Measurements from ENCODE around the gene SYNGR3. TPM values are rescaled to one million over a fixed set of nuclear protein-coding genes. Genes with fewer than 3 reads are reported as not detected.
A peak's percentile ranks its signal among the peaks of the same experiment; 100 is the strongest.

The SYNGR3 gene
- total and polyA plus RNA-seq, 12 donors: 0.54 to 10.9 (median 2.8) TPM; not detected in 2

DNA sequence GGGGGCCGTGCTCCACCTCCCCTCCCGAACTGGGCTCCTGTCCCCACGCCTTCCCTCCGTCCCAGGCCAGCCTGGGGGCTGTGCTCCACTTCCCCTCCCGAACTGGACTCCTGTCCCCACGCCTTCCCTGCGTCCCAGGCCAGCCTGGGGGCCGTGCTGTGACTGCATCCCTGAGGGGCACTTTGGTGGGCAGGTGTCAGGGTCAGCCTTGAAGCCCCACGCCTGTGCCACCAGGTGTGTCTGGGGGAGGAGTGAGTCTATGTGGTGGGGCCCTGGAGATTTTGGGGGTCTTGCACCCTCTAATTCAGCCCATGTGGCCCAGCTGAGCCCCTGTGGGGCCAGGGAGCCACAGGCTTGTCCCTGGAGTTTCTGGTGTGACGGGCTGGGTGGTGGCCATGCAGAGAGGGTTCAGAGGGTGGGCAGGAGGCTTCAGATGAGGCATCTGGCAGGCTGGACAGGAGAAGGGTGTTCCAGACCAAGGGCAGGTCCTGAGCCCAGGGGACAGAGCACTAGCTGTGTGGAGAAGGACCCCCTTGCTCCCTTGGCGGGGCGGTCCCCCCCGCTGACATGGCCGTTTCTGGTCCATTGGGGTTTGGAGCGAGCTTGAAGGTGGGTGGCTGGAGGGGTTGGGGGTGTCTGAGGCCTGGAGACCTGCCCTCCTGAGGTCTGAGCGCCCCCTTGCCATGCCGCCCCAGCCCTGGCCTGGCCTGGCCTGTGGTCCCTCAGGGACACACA lies 45.1 kb downstream of the SYNGR3 start:
- no peaks in the 10 kb centered on the region for H3K27me3 ChIP-seq
- no peaks in the 10 kb centered on the region for H3K36me3 ChIP-seq (replicated peaks in 1 of 2)
- intact Hi-C loops (cut with DNase I): no loop called here
- H3K27ac ChIP-seq: peak overlapping the region in 3 of 5 donors; percentile 37 to 90 (median 74)
- 57 to 78% (median 63%) methylated on average over 11 to 16 of the region's 17 CpGs for WGBS, 4 donors
- no peaks in the 10 kb centered on the region for H3K9me3 ChIP-seq (replicated peaks in 1 of 3)
- no peak for DNase-seq
- TF ChIP-seq POLR2A (IDR thresholded peaks at IDR 0.05) (no peak), CTCF (IDR thresholded peaks at IDR 0.05) (no peak)
- no peak overlapping the region for H3K4me3 ChIP-seq
- peaks cover 9 to 63% of the 10 kb centered on the region in 2 donors for H3K4me1 ChIP-seq (replicated peaks in 1 of 2)

GRCh38 chr16:2035431-2036199 lies 45.8 kb downstream of the SYNGR3 start:
- intact Hi-C loops (cut with DNase I): no loop called here
- TF ChIP-seq POLR2A (IDR thresholded peaks at IDR 0.05) (no peak), CTCF (IDR thresholded peaks at IDR 0.05) (no peak)
- DNase-seq: peak in 2 of 7 donors; percentile 26 to 71
- Histone ChIP-seq H3K27me3 (no peaks in the 10 kb centered on the region), H3K36me3 (replicated peaks in 1 of 2) (no peaks in the 10 kb centered on the region), H3K4me1 (replicated peaks in 1 of 2) (peaks cover 9 to 69% of the 10 kb centered on the region in 2 donors), H3K4me3 (peak overlapping the region in 1 of 4 donors; percentile 10), H3K9me3 (replicated peaks in 1 of 3) (no peaks in the 10 kb centered on the region), H3K27ac (peak overlapping the region in 4 of 5 donors; percentile 37 to 90 (median 60))
- WGBS, 4 donors: 51 to 75% (median 67%) methylated on average over 8 to 34 of the region's 34 CpGs

DNA sequence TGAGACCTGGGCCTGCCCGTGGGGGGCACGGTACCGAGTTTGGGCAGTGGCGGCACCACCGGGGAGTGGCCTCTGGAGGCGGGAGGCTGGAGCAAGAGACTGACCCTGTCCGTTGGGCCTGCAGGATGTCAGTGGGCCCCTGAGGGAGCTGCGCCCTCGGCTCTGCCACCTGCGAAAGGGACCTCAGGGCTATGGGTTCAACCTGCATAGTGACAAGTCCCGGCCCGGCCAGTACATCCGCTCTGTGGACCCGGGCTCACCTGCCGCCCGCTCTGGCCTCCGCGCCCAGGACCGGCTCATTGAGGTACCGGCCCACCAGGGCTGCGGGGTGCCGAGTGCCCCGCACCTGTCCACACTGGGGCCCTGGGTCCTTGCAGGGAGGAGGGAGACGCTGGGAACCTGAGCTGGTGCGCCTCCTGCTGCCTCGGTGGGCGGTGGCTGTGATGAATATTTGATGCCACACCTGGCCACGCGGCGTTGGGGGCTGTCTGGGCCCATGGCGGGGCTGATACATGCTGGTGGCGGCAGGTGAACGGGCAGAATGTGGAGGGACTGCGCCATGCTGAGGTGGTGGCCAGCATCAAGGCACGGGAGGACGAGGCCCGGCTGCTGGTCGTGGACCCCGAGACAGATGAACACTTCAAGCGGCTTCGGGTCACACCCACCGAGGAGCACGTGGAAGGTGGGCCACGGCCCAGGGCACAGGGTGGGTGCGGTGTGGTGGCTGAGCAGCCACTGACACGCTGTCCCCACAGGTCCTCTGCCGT lies 46.6 kb downstream of the SYNGR3 start:
- TF ChIP-seq POLR2A (IDR thresholded peaks at IDR 0.05) (no peak), CTCF (IDR thresholded peaks at IDR 0.05) (no peak)

DNA sequence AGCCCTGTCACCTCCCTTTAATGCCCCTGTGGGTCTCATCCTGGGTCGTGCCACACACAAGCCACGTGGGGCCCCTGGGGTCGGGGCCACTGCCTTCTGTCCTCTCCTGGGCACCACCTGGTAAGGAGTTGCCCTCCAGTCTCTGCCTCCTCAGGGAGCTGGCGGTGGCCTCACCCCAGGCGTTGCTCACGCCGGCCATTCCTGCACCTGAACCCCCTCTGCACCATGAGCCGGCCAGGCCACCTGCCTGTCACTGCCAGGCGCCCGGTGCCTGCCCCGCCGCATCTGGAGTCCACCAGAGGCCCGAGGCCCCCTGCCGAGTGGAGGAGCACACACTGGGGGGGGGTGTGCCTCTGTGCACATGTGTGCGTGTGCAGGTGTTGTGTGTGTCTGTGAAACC lies 47.3 kb downstream of the SYNGR3 start:
- Histone ChIP-seq H3K27ac (peak overlapping the region in 2 of 5 donors; percentile 72 to 90), H3K27me3 (no peaks in the 10 kb centered on the region), H3K36me3 (replicated peaks in 1 of 2) (no peaks in the 10 kb centered on the region), H3K4me3 (no peak overlapping the region), H3K4me1 (replicated peaks in 1 of 2) (peaks cover 9 to 69% of the 10 kb centered on the region in 2 donors), H3K9me3 (replicated peaks in 1 of 3) (no peaks in the 10 kb centered on the region)
- intact Hi-C loops (cut with DNase I): no loop called here
- no peak for TF ChIP-seq POLR2A (IDR thresholded peaks at IDR 0.05)
- no peak for TF ChIP-seq CTCF (IDR thresholded peaks at IDR 0.05)
- no peak for DNase-seq
- WGBS, 4 donors: 87 to 93% (median 89%) methylated on average over 6 to 15 of the region's 15 CpGs

More for the DNA sequence above, 46.6 kb downstream of the SYNGR3 start:
- 83 to 86% (median 85%) methylated on average over 23 to 47 of the region's 47 CpGs for whole genome bisulfite sequencing, 4 donors
- H3K27ac ChIP-seq: peak overlapping the region in 4 of 5 donors; percentile 37 to 90 (median 60)
- no peaks in the 10 kb centered on the region for H3K9me3 ChIP-seq (replicated peaks in 1 of 3)
- H3K27me3 ChIP-seq: no peaks in the 10 kb centered on the region
- H3K36me3 ChIP-seq (replicated peaks in 1 of 2): no peaks in the 10 kb centered on the region
- peaks cover 9 to 69% of the 10 kb centered on the region in 2 donors for H3K4me1 ChIP-seq (replicated peaks in 1 of 2)
- peak overlapping the region in 1 of 4 donors; percentile 10 for H3K4me3 ChIP-seq
- no peak for DNase-seq
- intact Hi-C loops (cut with DNase I): no loop called here

Measured in adrenal gland (tissue), 12 donors.